Posterior cingulate gyrus (tissue), 11 donors: ENCODE results near the gene CFC1B.
"Not testable (repeated sequence)": the region's sequence is repeated elsewhere in the genome, so short reads cannot be mapped to it uniquely, and the experiment has no call there.

Experiments
- DNase-seq, 10 donors: peaks; one replicate each; pipeline versions ENCODE4 v3.0.0 to v3.0.0-alpha.2; 2020 to 2021; ENCODE audit warnings: mixed read lengths in 3 of 10
- intact Hi-C: fragments of 100-400 bp; cut with DNase I; formaldehyde crosslinking; loops from one replicate; pipeline ENCODE4 v1.15.1; 2023

The CFC1B gene

DNA sequence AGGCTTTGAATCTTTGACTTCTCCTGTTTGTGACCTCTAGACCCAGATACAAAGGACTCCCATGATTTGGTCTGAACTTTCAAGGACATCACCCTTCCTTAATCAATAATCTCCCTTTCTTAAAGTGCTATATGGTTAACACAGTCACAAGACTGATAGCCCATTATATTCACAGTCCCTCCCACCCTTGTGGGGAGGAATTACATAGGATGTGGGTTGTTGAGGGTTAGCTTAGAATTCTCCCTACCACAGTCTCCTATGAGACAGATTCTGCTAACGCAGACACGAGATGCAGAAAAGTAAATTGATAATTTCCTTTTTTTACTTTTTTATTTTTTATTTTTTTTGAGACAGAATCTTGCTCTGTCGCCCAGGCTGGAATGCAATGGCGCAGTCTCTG is 33.2 kb downstream of the CFC1B start:
- intact Hi-C loops, DNase-seq: not testable (repeated sequence)

GRCh38 chr2:130556441-130556840 is 35.4 kb downstream of the CFC1B start:
- DNase-seq, intact Hi-C loops: not testable (repeated sequence)

GRCh38 chr2:130566165-130566564 is 45.1 kb downstream of the CFC1B start:
- intact Hi-C loops, DNase-seq: not testable (repeated sequence)

- intact Hi-C loops, DNase-seq: not testable (repeated sequence)
Measured at GRCh38 chr2:130571929-130572328, 50.9 kb downstream of the CFC1B start.

DNA sequence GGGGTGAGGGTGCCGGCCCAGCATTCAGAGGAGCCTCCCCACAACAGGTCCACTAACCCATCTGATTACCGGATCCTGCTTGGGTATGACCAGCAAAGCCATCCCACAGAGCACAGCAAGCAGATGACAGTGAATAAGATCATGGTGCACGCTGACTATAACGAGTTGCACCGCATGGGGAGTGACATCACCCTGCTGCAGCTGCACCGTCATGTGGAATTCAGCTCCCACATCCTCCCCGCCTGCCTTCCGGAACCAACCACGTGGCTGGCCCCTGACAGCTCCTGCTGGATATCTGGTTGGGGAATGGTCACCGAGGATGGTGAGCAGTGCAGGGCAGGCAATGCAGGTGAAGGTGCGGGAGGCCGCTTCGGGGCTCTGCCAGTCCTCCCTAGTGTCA is 53.2 kb downstream of the CFC1B start:
- intact Hi-C loops, result not testable (repeated sequence)
- peak in 3 of 10 donors; percentile 20 to 35 (median 24) for DNase-seq

DNA sequence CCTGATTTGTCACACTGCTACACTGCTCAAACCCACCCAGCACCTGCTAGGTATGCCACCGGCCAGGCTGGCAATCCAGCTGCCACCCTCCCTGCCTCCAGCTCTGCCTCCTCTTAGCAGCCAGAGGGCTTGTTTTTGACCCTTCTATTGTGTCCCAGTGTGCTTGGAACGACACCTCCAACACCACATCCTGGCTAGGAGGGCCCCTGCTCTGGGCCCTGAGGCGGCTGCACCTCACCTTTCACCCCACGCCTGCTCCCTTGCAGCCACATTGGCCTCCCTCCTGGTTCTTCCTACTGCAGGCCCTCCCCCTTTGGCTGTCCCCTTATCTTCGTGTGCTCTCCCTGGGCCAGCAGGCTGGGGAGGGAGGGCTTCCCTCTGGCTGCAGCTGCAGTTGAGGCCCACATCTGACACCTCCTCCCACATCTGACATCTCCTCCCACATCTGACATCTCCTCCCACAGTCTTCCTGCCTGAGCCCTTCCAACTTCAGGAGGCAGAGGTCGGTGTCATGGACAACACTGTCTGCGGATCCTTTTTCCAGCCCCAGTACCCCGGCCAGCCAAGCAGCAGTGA is 55.3 kb downstream of the CFC1B start:
- DNase-seq, intact Hi-C loops: not testable (repeated sequence)

DNA sequence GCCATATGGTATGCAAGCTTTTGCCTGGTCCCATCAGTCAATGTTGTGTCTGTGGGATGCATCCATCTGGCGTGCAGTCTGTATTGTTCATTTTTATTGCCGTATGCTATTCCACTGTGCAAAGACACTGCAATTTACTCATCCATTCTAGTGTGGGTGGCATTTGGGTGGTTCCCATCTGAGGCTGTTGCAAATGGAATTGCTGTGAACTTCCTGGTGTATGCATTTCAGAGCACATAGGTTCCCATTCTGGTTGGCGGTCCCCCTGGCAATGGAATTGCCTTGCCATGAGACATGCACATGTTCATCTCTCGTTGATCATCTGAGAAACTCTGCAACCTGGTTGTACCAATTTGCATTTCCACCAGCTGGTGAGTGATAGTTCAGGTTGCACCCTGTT is 56.5 kb downstream of the CFC1B start:
- intact Hi-C loops, DNase-seq: not testable (repeated sequence)
